Astrocyte (in vitro differentiated cells and primary cell): ENCODE data around the gene CERS6. TPM values are rescaled to one million over a fixed set of nuclear protein-coding genes. Genes with fewer than 3 reads are reported as not detected.

Source experiments
- DNase-seq: peaks from one replicate; pipeline ENCODE4 v3.0.0-alpha.2; 2010; ENCODE audit warnings: low read depth
- FAIRE-seq: peaks from 2 replicates; lab custom pipeline; 2011; peaks lifted over from hg19 to GRCh38; lab: Jason Lieb, UNC
- H2AFZ ChIP-seq: 2 replicates; pipeline ENCODE4 v1.6.0; 2012; ENCODE audit warnings: low read depth, low read length, inconsistent platforms
- H3K27ac ChIP-seq: 2 replicates; pipeline ENCODE4 v1.5.1; 2011; ENCODE audit warnings: low read depth, low read length, inconsistent platforms
- H3K27me3 ChIP-seq: 2 replicates; pipeline ENCODE4 v1.6.0; 2011; ENCODE audit warnings: low read length, inconsistent platforms; ENCODE audit not compliant: insufficient read depth
- H3K36me3 ChIP-seq: 2 replicates; pipeline ENCODE4 v1.5.1; 2011; ENCODE audit warnings: low read length, inconsistent platforms; ENCODE audit not compliant: insufficient read depth
- H3K4me1 ChIP-seq: 2 replicates; pipeline ENCODE4 v1.5.1; 2011; ENCODE audit warnings: low read length, inconsistent platforms; ENCODE audit not compliant: insufficient read depth
- H3K4me2 ChIP-seq: 2 replicates; pipeline ENCODE4 v1.6.0; 2012; ENCODE audit warnings: low read length, inconsistent platforms
- H3K4me3 ChIP-seq: 2 replicates; pipeline ENCODE4 v1.5.1; 2011; ENCODE audit warnings: low read depth, mild to moderate bottlenecking, low read length, inconsistent platforms; ENCODE audit not compliant: insufficient read depth
- H3K79me2 ChIP-seq: 2 replicates; pipeline ENCODE4 v1.6.0; 2012; ENCODE audit warnings: mild to moderate bottlenecking, low read length, inconsistent platforms; ENCODE audit not compliant: insufficient read depth
- H3K9ac ChIP-seq: 2 replicates; pipeline ENCODE4 v1.6.0; 2012; ENCODE audit warnings: mild to moderate bottlenecking, low read length, inconsistent platforms
- H3K9me3 ChIP-seq: 2 replicates; pipeline ENCODE4 v1.5.1; 2012; ENCODE audit warnings: low read depth, mild to moderate bottlenecking, low read length, inconsistent platforms; ENCODE audit not compliant: insufficient read depth
- H4K20me1 ChIP-seq: 2 replicates; pipeline ENCODE4 v1.6.0; 2012; ENCODE audit warnings: low read length, inconsistent platforms; ENCODE audit not compliant: insufficient read depth
- H3K27ac Mint-ChIP-seq: one replicate; pipeline ENCODE4 v1.8.0; 2021; ENCODE audit warnings: mild to moderate bottlenecking, mixed read lengths; ENCODE audit not compliant: unreplicated experiment
- H3K27me3 Mint-ChIP-seq: one replicate; pipeline ENCODE4 v1.8.0; 2021; ENCODE audit warnings: low read depth, mixed read lengths; ENCODE audit not compliant: unreplicated experiment
- H3K36me3 Mint-ChIP-seq: one replicate; pipeline ENCODE4 v1.8.0; 2021; ENCODE audit warnings: low read depth, mixed read lengths; ENCODE audit not compliant: unreplicated experiment
- H3K4me1 Mint-ChIP-seq: one replicate; pipeline ENCODE4 v1.8.0; 2021; ENCODE audit warnings: low read depth, mixed read lengths; ENCODE audit not compliant: unreplicated experiment
- H3K4me3 Mint-ChIP-seq: one replicate; pipeline ENCODE4 v1.8.0; 2021; ENCODE audit warnings: mild to moderate bottlenecking, moderate library complexity, mixed read lengths; ENCODE audit not compliant: unreplicated experiment
- H3K9me3 Mint-ChIP-seq: one replicate; pipeline ENCODE4 v1.8.0; 2021; ENCODE audit warnings: mild to moderate bottlenecking, mixed read lengths; ENCODE audit not compliant: unreplicated experiment
- CTCF ChIP-seq: IDR thresholded peaks from 2 replicates; pipeline ENCODE4 v1.5.1; 2011; ENCODE audit warnings: low read depth, mild to moderate bottlenecking, inconsistent platforms, low read length, moderate library complexity; ENCODE audit not compliant: insufficient read depth
- EZH2 ChIP-seq: IDR thresholded peaks from 2 replicates; pipeline ENCODE4 v1.6.1; 2012; ENCODE audit warnings: mild to moderate bottlenecking, low read length, inconsistent platforms; ENCODE audit not compliant: insufficient read depth
- total RNA-seq: library from RNA; stranded (reverse); gene quantifications from 2 replicates; pipeline ENCODE4 v1.2.1, GENCODE V29; 2021

The CERS6 gene
- total RNA-seq, 1 donor from 2014 or later: 23.4 TPM

- Histone ChIP-seq H3K9me3 (no peaks in the 10 kb centered on the region), H3K27me3 (no peaks in the 10 kb centered on the region), H3K27ac (no peak overlapping the region), H3K4me3 (no peak overlapping the region), H3K4me2 (peak overlapping the region; percentile 48), H4K20me1 (no peaks in the 10 kb centered on the region), H2AFZ (no peak overlapping the region), H3K9ac (no peak overlapping the region), H3K36me3 (no peaks in the 10 kb centered on the region), H3K4me1 (no peaks in the 10 kb centered on the region), H3K79me2 (no peaks in the 10 kb centered on the region)
- Mint-ChIP-seq H3K4me1 (peaks cover 20% of the 10 kb centered on the region), H3K27ac (peak overlapping the region; percentile 29), H3K4me3 (no peak overlapping the region), H3K27me3 (no peaks in the 10 kb centered on the region), H3K36me3 (no peaks in the 10 kb centered on the region), H3K9me3 (peaks cover 3% of the 10 kb centered on the region)
- DNase-seq (no peak), FAIRE-seq (no peak)
- no peak for TF ChIP-seq CTCF
- no peak for TF ChIP-seq EZH2
Observed at GRCh38 chr2:168639018-168639417, 182.9 kb downstream of the CERS6 start.

GRCh38 chr2:168639441-168639898, 183.4 kb downstream of the CERS6 start:
- Histone ChIP-seq H3K9ac (no peak overlapping the region), H3K4me2 (peak overlapping the region; percentile 48), H3K9me3 (no peaks in the 10 kb centered on the region), H3K36me3 (no peaks in the 10 kb centered on the region), H3K27ac (no peak overlapping the region), H2AFZ (no peak overlapping the region), H3K4me3 (no peak overlapping the region), H3K4me1 (no peaks in the 10 kb centered on the region), H3K27me3 (no peaks in the 10 kb centered on the region), H4K20me1 (no peaks in the 10 kb centered on the region), H3K79me2 (no peaks in the 10 kb centered on the region)
- FAIRE-seq (no peak), DNase-seq (peak; percentile 68)
- no peak overlapping the region for H3K4me3 Mint-ChIP-seq
- H3K27me3 Mint-ChIP-seq: no peaks in the 10 kb centered on the region
- peaks cover 3% of the 10 kb centered on the region for H3K9me3 Mint-ChIP-seq
- H3K27ac Mint-ChIP-seq: peak overlapping the region; percentile 29
- TF ChIP-seq CTCF: no peak
- no peaks in the 10 kb centered on the region for H3K36me3 Mint-ChIP-seq
- H3K4me1 Mint-ChIP-seq: peaks cover 20% of the 10 kb centered on the region

DNA sequence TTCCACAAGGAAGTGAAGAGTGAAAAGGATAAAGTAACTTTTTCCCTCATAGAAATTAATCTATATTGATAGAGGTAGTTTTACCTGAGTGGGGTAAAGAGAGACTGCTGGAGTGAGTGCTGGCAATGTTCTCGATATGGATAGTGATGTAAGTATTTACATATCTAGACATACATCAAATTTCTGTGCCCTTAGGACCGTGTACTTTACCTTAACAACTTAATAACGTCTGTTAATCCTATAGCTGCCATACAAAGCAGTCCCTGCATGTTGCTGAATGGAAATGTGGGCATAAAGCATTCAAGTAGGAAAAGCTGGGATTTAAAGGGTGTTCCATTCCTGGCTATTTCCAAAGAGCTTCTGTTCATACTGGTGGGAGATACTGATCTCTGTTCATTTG, 184.0 kb downstream of the CERS6 start:
- Histone ChIP-seq H3K79me2 (no peaks in the 10 kb centered on the region), H3K9ac (no peak overlapping the region), H3K4me3 (no peak overlapping the region), H3K9me3 (no peaks in the 10 kb centered on the region), H2AFZ (no peak overlapping the region), H3K36me3 (no peaks in the 10 kb centered on the region), H3K4me2 (no peak overlapping the region), H3K27ac (no peak overlapping the region), H3K27me3 (no peaks in the 10 kb centered on the region), H4K20me1 (no peaks in the 10 kb centered on the region), H3K4me1 (no peaks in the 10 kb centered on the region)
- Mint-ChIP-seq H3K27ac (peak overlapping the region; percentile 9), H3K36me3 (no peaks in the 10 kb centered on the region), H3K4me3 (no peak overlapping the region), H3K27me3 (no peaks in the 10 kb centered on the region), H3K4me1 (peaks cover 17% of the 10 kb centered on the region), H3K9me3 (peaks cover 3% of the 10 kb centered on the region)
- TF ChIP-seq EZH2: no peak
- no peak for TF ChIP-seq CTCF
- DNase-seq: no peak
- no peak for FAIRE-seq
